Measurements from ENCODE around the gene CTIF. TPM values are rescaled to one million over a fixed set of nuclear protein-coding genes. Genes with fewer than 3 reads are reported as not detected.

Gene CTIF
- total RNA-seq, 1 experiment from 2014 or later = 5.8 TPM

- DNase-seq (no peak), ATAC-seq (no peak)
- TF ChIP-seq CTCF (conservative IDR thresholded peaks at IDR 0.05; ENCODE audit: low read depth, low read length) = no peak
- TF ChIP-seq EZH2phosphoT487 (IDR thresholded peaks at IDR 0.05; ENCODE audit: borderline replicate concordance, low read length) = no peak
- TF ChIP-seq EZH2 (IDR thresholded peaks at IDR 0.05; ENCODE audit: low read length, unreplicated experiment) = no peak
- Histone ChIP-seq H3K4me1 (ENCODE audit: insufficient read depth, low read length) (no peaks in the 10 kb centered on the region; the same call in 1 of the 2 replicates), H3K79me2 (ENCODE audit: low read length) (no peaks in the 10 kb centered on the region), H3K27ac (ENCODE audit: low read length) (no peak overlapping the region), H3K4me2 (ENCODE audit: low read length) (no peak overlapping the region), H3K9ac (ENCODE audit: low read length) (no peak overlapping the region), H3K4me3 (ENCODE audit: low read length) (no peak overlapping the region), H3K36me3 (ENCODE audit: low read depth, low read length) (no peaks in the 10 kb centered on the region), H3K9me3 (ENCODE audit: low read length) (no peaks in the 10 kb centered on the region), H2AFZ (ENCODE audit: low read length) (no peak overlapping the region), H4K20me1 (ENCODE audit: low read length) (no peaks in the 10 kb centered on the region), H3F3A (ENCODE audit: low read length, unreplicated experiment) (no peaks in the 10 kb centered on the region), H3K9me2 (replicated peaks; ENCODE audit: low read length) (no peaks in the 10 kb centered on the region), H3K27me3 (ENCODE audit: low read length) (no peaks in the 10 kb centered on the region)
- intact Hi-C loops (cut with micrococcal nuclease) = no loop called here
- POLR2A ChIA-PET (ENCODE audit: unreplicated experiment) = no interaction called here
- no TSS peak for BruUV-seq (replicated peaks)
- CTCF ChIA-PET = no interaction called here
These were observed 179.6 kb downstream of the CTIF start for GRCh38 chr18:48718251-48718959.

GRCh38 chr18:48719388-48719787 is 180.6 kb downstream of the CTIF start:
- Histone ChIP-seq H3F3A (ENCODE audit: low read length, unreplicated experiment) (no peaks in the 10 kb centered on the region), H3K36me3 (ENCODE audit: low read depth, low read length) (no peaks in the 10 kb centered on the region), H3K4me3 (ENCODE audit: low read length) (no peak overlapping the region), H3K27ac (ENCODE audit: low read length) (no peak overlapping the region), H4K20me1 (ENCODE audit: low read length) (no peaks in the 10 kb centered on the region), H2AFZ (ENCODE audit: low read length) (no peak overlapping the region), H3K79me2 (ENCODE audit: low read length) (no peaks in the 10 kb centered on the region), H3K4me2 (ENCODE audit: low read length) (no peak overlapping the region), H3K9ac (ENCODE audit: low read length) (no peak overlapping the region), H3K9me2 (replicated peaks; ENCODE audit: low read length) (no peaks in the 10 kb centered on the region), H3K9me3 (ENCODE audit: low read length) (no peaks in the 10 kb centered on the region), H3K4me1 (ENCODE audit: insufficient read depth, low read length) (no peaks in the 10 kb centered on the region; the same call in 1 of the 2 replicates), H3K27me3 (ENCODE audit: low read length) (no peaks in the 10 kb centered on the region)
- POLR2A ChIA-PET (ENCODE audit: unreplicated experiment) = no interaction called here
- CTCF ChIA-PET = no interaction called here
- ATAC-seq = no peak
- TF ChIP-seq EZH2phosphoT487 (IDR thresholded peaks at IDR 0.05; ENCODE audit: borderline replicate concordance, low read length) = no peak
- no peak for TF ChIP-seq EZH2 (IDR thresholded peaks at IDR 0.05; ENCODE audit: low read length, unreplicated experiment)
- no peak for TF ChIP-seq CTCF (conservative IDR thresholded peaks at IDR 0.05; ENCODE audit: low read depth, low read length)
- BruUV-seq (replicated peaks) = no TSS peak
- intact Hi-C loops (cut with micrococcal nuclease) = no loop called here
- DNase-seq = no peak

GRCh38 chr18:48719974-48720654 is 181.3 kb downstream of the CTIF start:
- DNase-seq (no peak), ATAC-seq (no peak)
- no peak overlapping the region for H3K9ac ChIP-seq (ENCODE audit: low read length)
- no peak overlapping the region for H3K27ac ChIP-seq (ENCODE audit: low read length)
- POLR2A ChIA-PET (ENCODE audit: unreplicated experiment) = no interaction called here
- BruUV-seq (replicated peaks) = no TSS peak
- H3K4me2 ChIP-seq (ENCODE audit: low read length) = no peak overlapping the region
- H3F3A ChIP-seq (ENCODE audit: low read length, unreplicated experiment) = no peaks in the 10 kb centered on the region
- H3K4me1 ChIP-seq (ENCODE audit: insufficient read depth, low read length) = no peaks in the 10 kb centered on the region; the same call in 1 of the 2 replicates
- no peak overlapping the region for H2AFZ ChIP-seq (ENCODE audit: low read length)
- H3K36me3 ChIP-seq (ENCODE audit: low read depth, low read length) = no peaks in the 10 kb centered on the region
- H3K27me3 ChIP-seq (ENCODE audit: low read length) = no peaks in the 10 kb centered on the region
- TF ChIP-seq EZH2phosphoT487 (IDR thresholded peaks at IDR 0.05; ENCODE audit: borderline replicate concordance, low read length) (no peak), EZH2 (IDR thresholded peaks at IDR 0.05; ENCODE audit: low read length, unreplicated experiment) (no peak), CTCF (conservative IDR thresholded peaks at IDR 0.05; ENCODE audit: low read depth, low read length) (no peak)
- no peaks in the 10 kb centered on the region for H3K9me2 ChIP-seq (replicated peaks; ENCODE audit: low read length)
- CTCF ChIA-PET = no interaction called here
- no peaks in the 10 kb centered on the region for H4K20me1 ChIP-seq (ENCODE audit: low read length)
- H3K79me2 ChIP-seq (ENCODE audit: low read length) = no peaks in the 10 kb centered on the region
- H3K4me3 ChIP-seq (ENCODE audit: low read length) = no peak overlapping the region
- no peaks in the 10 kb centered on the region for H3K9me3 ChIP-seq (ENCODE audit: low read length)
- intact Hi-C loops (cut with micrococcal nuclease) = no loop called here
